Fibroblast of lung (primary cell): ENCODE measurements around the gene SERPINE2. TPM values are rescaled to one million over a fixed set of nuclear protein-coding genes. Genes with fewer than 3 reads are reported as not detected.

Source experiments
- DNase-seq, 2 donors: peaks; one replicate each; pipeline versions ENCODE4 v3.0.0 to v3.0.0-alpha.2; 2010; ENCODE audit warnings: low read depth in 2 of 2
- H2AFZ ChIP-seq: 2 replicates; pipeline ENCODE4 v1.5.1; 2012; ENCODE audit warnings: low read length, control low read depth, inconsistent platforms
- H3K27ac ChIP-seq: 2 replicates; pipeline ENCODE4 v1.5.1; 2011; ENCODE audit warnings: low read length, control low read depth; ENCODE audit not compliant: insufficient read depth
- H3K27me3 ChIP-seq: 2 replicates; pipeline ENCODE4 v1.5.1; 2011; ENCODE audit warnings: mild to moderate bottlenecking, low read length; ENCODE audit not compliant: control insufficient read depth, insufficient read depth
- H3K36me3 ChIP-seq: 2 replicates; pipeline ENCODE4 v1.5.1; 2011; ENCODE audit warnings: low read length; ENCODE audit not compliant: control insufficient read depth, insufficient read depth
- H3K4me1 ChIP-seq: 2 replicates; pipeline ENCODE4 v1.5.1; 2011; ENCODE audit warnings: low read length; ENCODE audit not compliant: control insufficient read depth, insufficient read depth; ENCODE audit errors: extremely low read depth
- H3K4me2 ChIP-seq: 2 replicates; pipeline ENCODE4 v1.5.1; 2011; ENCODE audit warnings: low read length, control low read depth; ENCODE audit not compliant: insufficient read depth; ENCODE audit errors: extremely low read depth
- H3K4me3 ChIP-seq, 4 experiments: fragments of 200-600 bp in 1 of 4; sonication (generic) in 1 of 4; replicated peaks in 1 of 4; 2 replicates each; pipeline ENCODE4 v1.5.1; 2011 to 2016; ENCODE audit warnings: low read length in 4 of 4, low read depth in 3 of 4, mild to moderate bottlenecking in 3 of 4, control low read depth in 2 of 4, inconsistent platforms in 1 of 4, mixed read lengths in 1 of 4; ENCODE audit not compliant: insufficient read depth in 1 of 4; ENCODE audit errors: control extremely low read depth in 1 of 4
- H3K79me2 ChIP-seq: 2 replicates; pipeline ENCODE4 v1.5.1; 2012; ENCODE audit warnings: mild to moderate bottlenecking, low read length, inconsistent platforms; ENCODE audit not compliant: control insufficient read depth, insufficient read depth
- H3K9ac ChIP-seq: 2 replicates; pipeline ENCODE4 v1.5.1; 2011; ENCODE audit warnings: mild to moderate bottlenecking, low read length, control low read depth; ENCODE audit not compliant: insufficient read depth
- H3K9me3 ChIP-seq: 2 replicates; pipeline ENCODE4 v1.5.1; 2012; ENCODE audit warnings: low read depth, low read length; ENCODE audit not compliant: control insufficient read depth, insufficient read depth
- H4K20me1 ChIP-seq: 2 replicates; pipeline ENCODE4 v1.5.1; 2011; ENCODE audit warnings: low read length; ENCODE audit not compliant: control insufficient read depth, insufficient read depth; ENCODE audit errors: extremely low read depth
- CTCF ChIP-seq, 2 donors: IDR thresholded peaks in 1 of 2; conservative IDR thresholded peaks in 1 of 2; 1 replicate in 1 of 2; 2 replicates in 1 of 2; pipeline ENCODE4 v1.5.1; 2011 to 2012; ENCODE audit warnings: low read length in 2 of 2, control low read depth in 1 of 2, inconsistent platforms in 1 of 2, low read depth in 1 of 2, mild to moderate bottlenecking in 1 of 2
- EZH2 ChIP-seq: IDR thresholded peaks from 2 replicates; pipeline ENCODE4 v1.5.1; 2012; ENCODE audit warnings: low read length, control low read depth, mild to moderate bottlenecking; ENCODE audit errors: missing control alignments
- polyA plus RNA-seq, 2 donors: library from polyadenylated mRNA; depleted of rRNA in 1 of 2; stranded (reverse) in 1 of 2; unstranded in 1 of 2; fragments of >200 nt; gene quantifications; 2 replicates each; pipeline ENCODE4 v1.2.1, GENCODE V29; 2011 to 2012; ENCODE audit warnings: missing spikeins in 1 of 2
- total RNA-seq: library from RNA; depleted of rRNA; stranded (reverse); fragments of >200 nt; gene quantifications from 2 replicates; pipeline ENCODE4 v1.2.1, GENCODE V29; 2014

Gene SERPINE2
- total and polyA plus RNA-seq, 2 donors (not counting 1 experiment from before 2014, with no cell fraction given), result 77.9 to 149 TPM

- DNase-seq, result peak in 1 of 2 donors; percentile 36
- H4K20me1 ChIP-seq, result no peaks in the 10 kb centered on the region
- peaks cover 88% of the 10 kb centered on the region for H3K79me2 ChIP-seq
- no peaks in the 10 kb centered on the region for H3K9me3 ChIP-seq
- H2AFZ ChIP-seq, result no peak overlapping the region
- H3K36me3 ChIP-seq, result no peaks in the 10 kb centered on the region
- H3K4me2 ChIP-seq, result peak overlapping the region; percentile 32
- H3K9ac ChIP-seq, result no peak overlapping the region
- no peaks in the 10 kb centered on the region for H3K27me3 ChIP-seq
- TF ChIP-seq EZH2 (no peak), CTCF (conservative IDR thresholded peaks at IDR 0.05 in 1 of 2, IDR thresholded peaks at IDR 0.05 in 1 of 2; ENCODE audit: low read depth in 1 of 2, low read length in 2 of 2) (no peak)
- H3K4me3 ChIP-seq, result no peak overlapping the region
- peaks cover 17% of the 10 kb centered on the region for H3K4me1 ChIP-seq
- H3K27ac ChIP-seq, result no peak overlapping the region
Observed at GRCh38 chr2:223936862-223937326, 102.2 kb downstream of the SERPINE2 start.

GRCh38 chr2:223935459-223936125, 103.5 kb downstream of the SERPINE2 start:
- Histone ChIP-seq H3K36me3 (no peaks in the 10 kb centered on the region), H3K4me2 (no peak overlapping the region), H3K9ac (no peak overlapping the region), H3K4me1 (peaks cover 12% of the 10 kb centered on the region), H3K4me3 (no peak overlapping the region), H4K20me1 (no peaks in the 10 kb centered on the region), H3K27ac (no peak overlapping the region), H2AFZ (no peak overlapping the region), H3K27me3 (no peaks in the 10 kb centered on the region), H3K79me2 (peaks cover 83% of the 10 kb centered on the region), H3K9me3 (no peaks in the 10 kb centered on the region)
- DNase-seq, result no peak
- TF ChIP-seq CTCF (conservative IDR thresholded peaks at IDR 0.05 in 1 of 2, IDR thresholded peaks at IDR 0.05 in 1 of 2; ENCODE audit: low read depth in 1 of 2, low read length in 2 of 2) (no peak), EZH2 (no peak)

- H3K79me2 ChIP-seq, result peaks cover 81% of the 10 kb centered on the region
- no peak for TF ChIP-seq EZH2
- no peak for TF ChIP-seq CTCF (conservative IDR thresholded peaks at IDR 0.05 in 1 of 2, IDR thresholded peaks at IDR 0.05 in 1 of 2; ENCODE audit: low read depth in 1 of 2, low read length in 2 of 2)
- no peaks in the 10 kb centered on the region for H3K36me3 ChIP-seq
- H3K27ac ChIP-seq, result no peak overlapping the region
- H3K27me3 ChIP-seq, result no peaks in the 10 kb centered on the region
- H3K9ac ChIP-seq, result no peak overlapping the region
- H2AFZ ChIP-seq, result no peak overlapping the region
- H3K4me1 ChIP-seq, result peaks cover 13% of the 10 kb centered on the region
- H3K4me2 ChIP-seq, result no peak overlapping the region
- no peak overlapping the region for H3K4me3 ChIP-seq
- H4K20me1 ChIP-seq, result no peaks in the 10 kb centered on the region
- DNase-seq, result no peak
- H3K9me3 ChIP-seq, result no peaks in the 10 kb centered on the region
Observed at GRCh38 chr2:223934870-223935269, 104.2 kb downstream of the SERPINE2 start.
